Suprapubic skin (tissue), 4 donors: Measurements from ENCODE around the gene CLDN18.

ENCODE experiments used
- CTCF ChIP-seq, 2 donors: fragments of 200-600 bp in 1 of 2; fragments of 450-650 bp in 1 of 2; sonication (generic) in 1 of 2; IDR thresholded peaks; one replicate each; pipeline ENCODE4 v1.5.1; 2016 to 2019; ENCODE audit warnings: antibody characterized with exemption in 2 of 2, mild to moderate bottlenecking in 1 of 2, moderate library complexity in 1 of 2
- EP300 ChIP-seq: sonication (generic); formaldehyde crosslinking; IDR thresholded peaks from one replicate; pipeline ENCODE4 v1.6.1; 2017; ENCODE audit warnings: antibody characterized with exemption
- POLR2A ChIP-seq, 2 donors: fragments of 450-650 bp; IDR thresholded peaks; one replicate each; pipeline ENCODE4 v1.6.1; 2017; ENCODE audit warnings: antibody characterized with exemption in 2 of 2, mild to moderate bottlenecking in 2 of 2, moderate library complexity in 2 of 2
- POLR2AphosphoS5 ChIP-seq, 3 donors: sonication (generic); formaldehyde crosslinking; IDR thresholded peaks; one replicate each; pipeline ENCODE4 v1.6.1; 2017; ENCODE audit warnings: antibody characterized with exemption in 3 of 3

DNA sequence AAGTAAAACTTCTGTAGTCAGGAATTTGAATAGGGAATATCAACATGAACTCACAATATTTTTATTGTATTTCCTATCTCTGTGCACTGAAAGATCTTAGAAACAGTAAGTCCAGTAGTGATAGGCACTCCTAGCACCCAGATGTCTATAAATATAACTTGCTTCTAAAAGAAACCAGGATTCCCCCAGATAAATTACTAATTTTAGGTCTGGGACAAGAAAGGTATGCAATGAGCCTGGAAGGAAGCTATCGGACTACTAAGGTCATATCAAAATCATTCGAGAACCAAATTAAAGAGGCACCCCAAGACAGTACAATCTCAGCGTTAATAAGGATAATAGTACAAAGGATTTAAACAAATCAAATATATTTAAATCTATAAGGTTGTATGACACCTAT is 47.4 kb downstream of the CLDN18 start:
- no peak for TF ChIP-seq POLR2AphosphoS5 (IDR thresholded peaks at IDR 0.05)
- no peak for TF ChIP-seq POLR2A (IDR thresholded peaks at IDR 0.05)
- TF ChIP-seq EP300, result no peak
- no peak for TF ChIP-seq CTCF (IDR thresholded peaks at IDR 0.05)
